GM23338 (cell line): ENCODE measurements around the gene CEACAM3. TPM values are rescaled to one million over a fixed set of nuclear protein-coding genes. Genes with fewer than 3 reads are reported as not detected.

ENCODE experiments used
- ATAC-seq: fragments of 200-7000 bp; cut with Tn5 transposase; 3 replicates; pipeline ENCODE4 v1.9.1; 2020
- DNase-seq: peaks from one replicate; pipeline ENCODE4 v3.0.0-alpha.2; 2015; ENCODE audit warnings: low spot score
- H2AFZ ChIP-seq: fragments of 200-600 bp; sonication (generic); 2 replicates; pipeline ENCODE4 v1.8.0; 2016; ENCODE audit warnings: antibody characterized with exemption, mild to moderate bottlenecking, moderate library complexity
- H3F3A ChIP-seq: fragments of 200-600 bp; sonication (generic); replicated peaks from 2 replicates; pipeline ENCODE4 v1.8.0; 2017; ENCODE audit warnings: antibody characterized with exemption, mixed run types, low read depth
- H3K27ac ChIP-seq: fragments of 200-600 bp; sonication (generic); 2 replicates; pipeline ENCODE4 v1.6.1; 2016; ENCODE audit warnings: low read depth
- H3K27me3 ChIP-seq: fragments of 200-600 bp; sonication (generic); 2 replicates; pipeline ENCODE4 v1.8.0; 2016; ENCODE audit warnings: mild to moderate bottlenecking, mixed run types, moderate library complexity; ENCODE audit not compliant: insufficient read depth
- H3K36me3 ChIP-seq: fragments of 200-600 bp; sonication (generic); 2 replicates; pipeline ENCODE4 v1.8.0; 2016; ENCODE audit warnings: mild to moderate bottlenecking; ENCODE audit not compliant: insufficient read depth
- H3K4me1 ChIP-seq: fragments of 200-600 bp; sonication (generic); 2 replicates; pipeline ENCODE4 v1.8.0; 2016; ENCODE audit warnings: mild to moderate bottlenecking, moderate library complexity; ENCODE audit not compliant: insufficient read depth
- H3K4me2 ChIP-seq: fragments of 200-600 bp; sonication (generic); 2 replicates; pipeline ENCODE4 v1.7.1; 2017; ENCODE audit warnings: mixed run types
- H3K4me3 ChIP-seq: fragments of 200-600 bp; sonication (generic); 2 replicates; pipeline ENCODE4 v1.6.1; 2016; ENCODE audit warnings: mixed run types
- H3K79me2 ChIP-seq: fragments of 200-600 bp; sonication (generic); replicated peaks from 2 replicates; pipeline ENCODE4 v1.8.0; 2017; ENCODE audit warnings: mild to moderate bottlenecking; ENCODE audit not compliant: insufficient read depth
- H3K9me2 ChIP-seq: fragments of 200-600 bp; sonication (generic); 2 replicates; pipeline ENCODE4 v1.8.0; 2017; ENCODE audit not compliant: insufficient read depth
- H4K20me1 ChIP-seq: fragments of 200-600 bp; sonication (generic); replicated peaks from 2 replicates; pipeline ENCODE4 v1.8.0; 2017; ENCODE audit warnings: mild to moderate bottlenecking; ENCODE audit not compliant: insufficient read depth
- H3K27ac Mint-ChIP-seq: 2 replicates; pipeline ENCODE4 v1.8.0; 2020; ENCODE audit warnings: inconsistent platforms, mild to moderate bottlenecking, moderate library complexity, mixed read lengths
- H3K27me3 Mint-ChIP-seq: 3 replicates; pipeline ENCODE4 v1.8.0; 2022; ENCODE audit warnings: low read depth, mild to moderate bottlenecking, moderate library complexity, mixed read lengths, inconsistent platforms; ENCODE audit not compliant: insufficient read depth, poor library complexity
- H3K36me3 Mint-ChIP-seq: 3 replicates; pipeline ENCODE4 v1.8.0; 2021; ENCODE audit warnings: low read depth, mild to moderate bottlenecking, inconsistent platforms, moderate library complexity, mixed read lengths
- H3K4me1 Mint-ChIP-seq: 3 replicates; pipeline ENCODE4 v1.8.0; 2020; ENCODE audit warnings: mild to moderate bottlenecking, inconsistent platforms, mixed read lengths
- H3K4me3 Mint-ChIP-seq: 3 replicates; pipeline ENCODE4 v1.8.0; 2021; ENCODE audit warnings: moderate library complexity, mild to moderate bottlenecking, inconsistent platforms, mixed read lengths
- H3K9me3 Mint-ChIP-seq: 3 replicates; pipeline ENCODE4 v1.8.0; 2020; ENCODE audit warnings: moderate library complexity, mild to moderate bottlenecking, inconsistent platforms, mixed read lengths
- CREB1 ChIP-seq: fragments of 250-450 bp; sonication (Bioruptor Pico); IDR thresholded peaks from 2 replicates; pipeline ENCODE4 v1.5.0; 2020; ENCODE audit warnings: low read depth, mild to moderate bottlenecking, moderate library complexity
- EZH2phosphoT487 ChIP-seq: fragments of 200-600 bp; sonication (generic); IDR thresholded peaks from one replicate; pipeline ENCODE4 v1.8.1; 2018; ENCODE audit warnings: antibody characterized with exemption; ENCODE audit not compliant: unreplicated experiment
- JUNB ChIP-seq: IDR thresholded peaks from one replicate; pipeline ENCODE4 v1.6.1; 2016; ENCODE audit warnings: antibody characterized with exemption; ENCODE audit not compliant: unreplicated experiment
- NANOG ChIP-seq: IDR thresholded peaks from 2 replicates; pipeline ENCODE4 v1.6.1; 2016; ENCODE audit warnings: antibody characterized with exemption, borderline replicate concordance
- ZNF114 ChIP-seq: fragments of 250-450 bp; sonication (Bioruptor Pico); IDR thresholded peaks from 2 replicates; pipeline ENCODE4 v1.5.0; 2020; ENCODE audit warnings: mild to moderate bottlenecking, moderate library complexity
- polyA plus RNA-seq: library from polyadenylated mRNA; unstranded; fragments of >200 nt; fragmentation: Nextera tagmentation; extraction: Ambion mirVana; gene quantifications from 2 replicates; pipeline ENCODE4 v1.2.1, GENCODE V29; 2016
- total RNA-seq: library from RNA; depleted of rRNA; stranded (reverse); fragments of >200 nt; shearing (Covaris generic); gene quantifications from 2 replicates; pipeline ENCODE4 v1.2.3, GENCODE V29; 2014
- TF ChIP-seq, protein P1 (sequence below): IDR thresholded peaks from 2 replicates; pipeline ENCODE4 v1.6.1; 2016; ENCODE audit warnings: antibody characterized with exemption
- TF ChIP-seq, protein P2 (sequence below): fragments of 250-450 bp; sonication (Bioruptor Pico); IDR thresholded peaks from 2 replicates; pipeline ENCODE4 v1.5.0; 2020; ENCODE audit warnings: mild to moderate bottlenecking, moderate library complexity

CEACAM3 gene
- total and polyA plus RNA-seq, 2 experiments from 2014 or later = not detected

GRCh38 chr19:41774515-41774980 lies 21.8 kb upstream of the CEACAM3 start:
- Histone ChIP-seq H3K9me2 (no peaks in the 10 kb centered on the region), H2AFZ (no peak overlapping the region), H4K20me1 (no peaks in the 10 kb centered on the region), H3F3A (no peaks in the 10 kb centered on the region), H3K4me2 (no peak overlapping the region), H3K27me3 (no peaks in the 10 kb centered on the region), H3K4me3 (no peak overlapping the region), H3K79me2 (no peaks in the 10 kb centered on the region), H3K4me1 (peaks cover 7% of the 10 kb centered on the region; the same call in 1 of the 2 replicates), H3K27ac (no peak overlapping the region), H3K36me3 (no peaks in the 10 kb centered on the region)
- H3K27me3 Mint-ChIP-seq = peaks cover 5% of the 10 kb centered on the region
- no peaks in the 10 kb centered on the region for H3K9me3 Mint-ChIP-seq
- ATAC-seq (no peak), DNase-seq (no peak)
- no peaks in the 10 kb centered on the region for H3K36me3 Mint-ChIP-seq
- no peak overlapping the region for H3K27ac Mint-ChIP-seq
- no peak overlapping the region for H3K4me3 Mint-ChIP-seq
- no peak for TF ChIP-seq ZNF114 (CRISPR knock-in tag)
- no peak for TF ChIP-seq NANOG
- TF ChIP-seq JUNB = no peak
- TF ChIP-seq, protein P1, sequence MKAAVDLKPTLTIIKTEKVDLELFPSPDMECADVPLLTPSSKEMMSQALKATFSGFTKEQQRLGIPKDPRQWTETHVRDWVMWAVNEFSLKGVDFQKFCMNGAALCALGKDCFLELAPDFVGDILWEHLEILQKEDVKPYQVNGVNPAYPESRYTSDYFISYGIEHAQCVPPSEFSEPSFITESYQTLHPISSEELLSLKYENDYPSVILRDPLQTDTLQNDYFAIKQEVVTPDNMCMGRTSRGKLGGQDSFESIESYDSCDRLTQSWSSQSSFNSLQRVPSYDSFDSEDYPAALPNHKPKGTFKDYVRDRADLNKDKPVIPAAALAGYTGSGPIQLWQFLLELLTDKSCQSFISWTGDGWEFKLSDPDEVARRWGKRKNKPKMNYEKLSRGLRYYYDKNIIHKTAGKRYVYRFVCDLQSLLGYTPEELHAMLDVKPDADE = no peak
- no peak for TF ChIP-seq CREB1 (CRISPR knock-in tag)
- TF ChIP-seq, protein P2, sequence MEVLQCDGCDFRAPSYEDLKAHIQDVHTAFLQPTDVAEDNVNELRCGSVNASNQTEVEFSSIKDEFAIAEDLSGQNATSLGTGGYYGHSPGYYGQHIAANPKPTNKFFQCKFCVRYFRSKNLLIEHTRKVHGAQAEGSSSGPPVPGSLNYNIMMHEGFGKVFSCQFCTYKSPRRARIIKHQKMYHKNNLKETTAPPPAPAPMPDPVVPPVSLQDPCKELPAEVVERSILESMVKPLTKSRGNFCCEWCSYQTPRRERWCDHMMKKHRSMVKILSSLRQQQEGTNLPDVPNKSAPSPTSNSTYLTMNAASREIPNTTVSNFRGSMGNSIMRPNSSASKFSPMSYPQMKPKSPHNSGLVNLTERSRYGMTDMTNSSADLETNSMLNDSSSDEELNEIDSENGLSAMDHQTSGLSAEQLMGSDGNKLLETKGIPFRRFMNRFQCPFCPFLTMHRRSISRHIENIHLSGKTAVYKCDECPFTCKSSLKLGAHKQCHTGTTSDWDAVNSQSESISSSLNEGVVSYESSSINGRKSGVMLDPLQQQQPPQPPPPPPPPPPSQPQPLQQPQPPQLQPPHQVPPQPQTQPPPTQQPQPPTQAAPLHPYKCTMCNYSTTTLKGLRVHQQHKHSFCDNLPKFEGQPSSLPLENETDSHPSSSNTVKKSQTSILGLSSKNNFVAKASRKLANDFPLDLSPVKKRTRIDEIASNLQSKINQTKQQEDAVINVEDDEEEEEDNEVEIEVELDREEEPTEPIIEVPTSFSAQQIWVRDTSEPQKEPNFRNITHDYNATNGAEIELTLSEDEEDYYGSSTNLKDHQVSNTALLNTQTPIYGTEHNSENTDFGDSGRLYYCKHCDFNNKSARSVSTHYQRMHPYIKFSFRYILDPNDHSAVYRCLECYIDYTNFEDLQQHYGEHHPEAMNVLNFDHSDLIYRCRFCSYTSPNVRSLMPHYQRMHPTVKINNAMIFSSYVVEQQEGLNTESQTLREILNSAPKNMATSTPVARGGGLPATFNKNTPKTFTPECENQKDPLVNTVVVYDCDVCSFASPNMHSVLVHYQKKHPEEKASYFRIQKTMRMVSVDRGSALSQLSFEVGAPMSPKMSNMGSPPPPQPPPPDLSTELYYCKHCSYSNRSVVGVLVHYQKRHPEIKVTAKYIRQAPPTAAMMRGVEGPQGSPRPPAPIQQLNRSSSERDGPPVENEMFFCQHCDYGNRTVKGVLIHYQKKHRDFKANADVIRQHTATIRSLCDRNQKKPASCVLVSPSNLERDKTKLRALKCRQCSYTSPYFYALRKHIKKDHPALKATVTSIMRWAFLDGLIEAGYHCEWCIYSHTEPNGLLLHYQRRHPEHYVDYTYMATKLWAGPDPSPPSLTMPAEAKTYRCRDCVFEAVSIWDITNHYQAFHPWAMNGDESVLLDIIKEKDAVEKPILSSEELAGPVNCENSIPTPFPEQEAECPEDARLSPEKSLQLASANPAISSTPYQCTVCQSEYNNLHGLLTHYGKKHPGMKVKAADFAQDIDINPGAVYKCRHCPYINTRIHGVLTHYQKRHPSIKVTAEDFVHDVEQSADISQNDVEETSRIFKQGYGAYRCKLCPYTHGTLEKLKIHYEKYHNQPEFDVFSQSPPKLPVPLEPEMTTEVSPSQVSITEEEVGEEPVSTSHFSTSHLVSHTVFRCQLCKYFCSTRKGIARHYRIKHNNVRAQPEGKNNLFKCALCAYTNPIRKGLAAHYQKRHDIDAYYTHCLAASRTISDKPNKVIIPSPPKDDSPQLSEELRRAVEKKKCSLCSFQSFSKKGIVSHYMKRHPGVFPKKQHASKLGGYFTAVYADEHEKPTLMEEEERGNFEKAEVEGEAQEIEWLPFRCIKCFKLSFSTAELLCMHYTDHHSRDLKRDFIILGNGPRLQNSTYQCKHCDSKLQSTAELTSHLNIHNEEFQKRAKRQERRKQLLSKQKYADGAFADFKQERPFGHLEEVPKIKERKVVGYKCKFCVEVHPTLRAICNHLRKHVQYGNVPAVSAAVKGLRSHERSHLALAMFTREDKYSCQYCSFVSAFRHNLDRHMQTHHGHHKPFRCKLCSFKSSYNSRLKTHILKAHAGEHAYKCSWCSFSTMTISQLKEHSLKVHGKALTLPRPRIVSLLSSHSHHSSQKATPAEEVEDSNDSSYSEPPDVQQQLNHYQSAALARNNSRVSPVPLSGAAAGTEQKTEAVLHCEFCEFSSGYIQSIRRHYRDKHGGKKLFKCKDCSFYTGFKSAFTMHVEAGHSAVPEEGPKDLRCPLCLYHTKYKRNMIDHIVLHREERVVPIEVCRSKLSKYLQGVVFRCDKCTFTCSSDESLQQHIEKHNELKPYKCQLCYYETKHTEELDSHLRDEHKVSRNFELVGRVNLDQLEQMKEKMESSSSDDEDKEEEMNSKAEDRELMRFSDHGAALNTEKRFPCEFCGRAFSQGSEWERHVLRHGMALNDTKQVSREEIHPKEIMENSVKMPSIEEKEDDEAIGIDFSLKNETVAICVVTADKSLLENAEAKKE (CRISPR knock-in tag) = no peak
- no peak for TF ChIP-seq EZH2phosphoT487
- H3K4me1 Mint-ChIP-seq = peaks cover 13% of the 10 kb centered on the region
